Measurements from ENCODE around the gene ATAD1.

DNA sequence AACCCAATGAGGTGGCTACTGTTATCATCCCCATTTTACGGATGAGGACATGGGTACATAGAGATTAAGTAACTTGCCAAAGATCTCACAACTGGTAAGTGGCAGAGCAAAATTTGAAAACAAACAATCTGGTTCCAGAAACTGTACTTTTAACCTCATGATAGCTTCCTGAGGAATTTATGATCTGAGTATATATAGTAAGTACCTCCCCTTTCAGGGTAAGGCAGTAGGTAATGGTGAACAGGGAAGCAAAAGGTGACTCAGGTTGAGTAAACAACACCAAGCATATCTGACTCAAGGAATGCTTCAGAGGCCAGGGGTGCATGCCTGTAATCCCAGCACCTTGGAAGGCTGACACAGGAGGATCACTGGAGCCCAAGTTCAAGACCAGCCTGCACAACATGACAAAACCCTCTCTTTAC lies 24.2 kb upstream of the ATAD1 start:
- TF ChIP-seq, protein P1, sequence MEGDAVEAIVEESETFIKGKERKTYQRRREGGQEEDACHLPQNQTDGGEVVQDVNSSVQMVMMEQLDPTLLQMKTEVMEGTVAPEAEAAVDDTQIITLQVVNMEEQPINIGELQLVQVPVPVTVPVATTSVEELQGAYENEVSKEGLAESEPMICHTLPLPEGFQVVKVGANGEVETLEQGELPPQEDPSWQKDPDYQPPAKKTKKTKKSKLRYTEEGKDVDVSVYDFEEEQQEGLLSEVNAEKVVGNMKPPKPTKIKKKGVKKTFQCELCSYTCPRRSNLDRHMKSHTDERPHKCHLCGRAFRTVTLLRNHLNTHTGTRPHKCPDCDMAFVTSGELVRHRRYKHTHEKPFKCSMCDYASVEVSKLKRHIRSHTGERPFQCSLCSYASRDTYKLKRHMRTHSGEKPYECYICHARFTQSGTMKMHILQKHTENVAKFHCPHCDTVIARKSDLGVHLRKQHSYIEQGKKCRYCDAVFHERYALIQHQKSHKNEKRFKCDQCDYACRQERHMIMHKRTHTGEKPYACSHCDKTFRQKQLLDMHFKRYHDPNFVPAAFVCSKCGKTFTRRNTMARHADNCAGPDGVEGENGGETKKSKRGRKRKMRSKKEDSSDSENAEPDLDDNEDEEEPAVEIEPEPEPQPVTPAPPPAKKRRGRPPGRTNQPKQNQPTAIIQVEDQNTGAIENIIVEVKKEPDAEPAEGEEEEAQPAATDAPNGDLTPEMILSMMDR (conservative IDR thresholded peaks at IDR 0.05; ENCODE audit: low read depth, low read length): no peak
- no peak for TF ChIP-seq EZH2 (IDR thresholded peaks at IDR 0.05; ENCODE audit: borderline replicate concordance, low read depth, low read length, poor library complexity, severe bottlenecking)
